Transverse colon (tissue), 4 donors: ENCODE measurements around the gene CNTNAP2. TPM values are rescaled to one million over a fixed set of nuclear protein-coding genes. Genes with fewer than 3 reads are reported as not detected.

Source experiments
- DNase-seq: peaks from one replicate; pipeline ENCODE4 v3.0.0-alpha.2; 2019
- H3K27ac ChIP-seq, 4 donors: fragments of 200-600 bp; sonication (generic); 2 replicates each; pipeline ENCODE4 v1.5.1; 2016 to 2018; ENCODE audit warnings: inconsistent platforms in 4 of 4
- H3K27me3 ChIP-seq: fragments of 200-600 bp; sonication (generic); 2 replicates; pipeline ENCODE4 v1.5.1; 2017; ENCODE audit warnings: inconsistent platforms
- H3K36me3 ChIP-seq, 4 donors: fragments of 200-600 bp; sonication (generic); 2 replicates each; pipeline ENCODE4 v1.5.1; 2017 to 2019; ENCODE audit warnings: inconsistent platforms in 4 of 4
- H3K4me1 ChIP-seq, 4 donors: fragments of 200-600 bp; sonication (generic); 2 replicates each; pipeline ENCODE4 v1.5.1; 2017 to 2020; ENCODE audit warnings: inconsistent platforms in 4 of 4
- H3K4me3 ChIP-seq, 4 donors: fragments of 200-600 bp; sonication (generic); 1 replicate in 1 of 4; 2 replicates in 3 of 4; pipeline versions ENCODE4 v1.5.1 to v1.6.1; 2017 to 2019; ENCODE audit warnings: inconsistent platforms in 4 of 4
- H3K9me3 ChIP-seq, 2 donors: fragments of 200-600 bp; sonication (generic); 2 replicates each; pipeline ENCODE4 v1.5.1; 2017 to 2019; ENCODE audit warnings: inconsistent platforms in 2 of 2
- CTCF ChIP-seq, 5 experiments: fragments of 200-600 bp in 3 of 5; fragments of 450-650 bp in 2 of 5; sonication (generic) in 3 of 5; IDR thresholded peaks; 1 replicate in 2 of 5; 2 replicates in 3 of 5; pipeline ENCODE4 v1.5.1; 2016 to 2017; ENCODE audit warnings: antibody characterized with exemption in 5 of 5, inconsistent platforms in 3 of 5, mild to moderate bottlenecking in 2 of 5, moderate library complexity in 1 of 5
- EP300 ChIP-seq: sonication (generic); formaldehyde crosslinking; IDR thresholded peaks from one replicate; pipeline ENCODE4 v1.6.1; 2017; ENCODE audit warnings: antibody characterized with exemption, low read depth
- POLR2A ChIP-seq: fragments of 450-650 bp; IDR thresholded peaks from one replicate; pipeline ENCODE4 v1.6.1; 2016; ENCODE audit warnings: antibody characterized with exemption, mild to moderate bottlenecking, moderate library complexity
- POLR2AphosphoS5 ChIP-seq, 3 donors: sonication (generic); formaldehyde crosslinking; IDR thresholded peaks; one replicate each; pipeline ENCODE4 v1.6.1; 2016; ENCODE audit warnings: antibody characterized with exemption in 3 of 3
- WGBS, 2 donors: methylation state at CpG; one replicate each; pipeline ENCODE4 v1.1.5; 2018; ENCODE audit warnings: low coverage in 1 of 2; 5-methylcytosine and 5-hydroxymethylcytosine counted together
- in situ Hi-C, 4 donors: fragments of 200-750 bp; cut with MboI; loops; one replicate each; pipeline versions ENCODE4 v1.15.0 to v1.15.1; 2017; ENCODE audit warnings: low sequenced_read_pairs in 3 of 4, low pct_ligation_motif_present in 1 of 4, low pct_unique_long_range_greater_than_20kb in 1 of 4
- intact Hi-C: fragments of 100-400 bp; cut with DNase I; formaldehyde crosslinking; loops from one replicate; pipeline ENCODE4 v1.15.1; 2023; ENCODE audit warnings: low total_unique reads
- total RNA-seq, 4 donors: library from RNA; depleted of rRNA; stranded (reverse); fragments of >200 nt; gene quantifications; one replicate each; pipeline ENCODE4 v1.1.0, GENCODE V29; 2016

The CNTNAP2 gene
- total RNA-seq, 4 donors from 2014 or later = 0.60 to 2.9 (median 2.4) TPM

- Histone ChIP-seq H3K27me3 (no peaks in the 10 kb centered on the region), H3K27ac (no peak overlapping the region), H3K4me1 (no peaks in the 10 kb centered on the region), H3K4me3 (no peak overlapping the region), H3K9me3 (no peaks in the 10 kb centered on the region), H3K36me3 (no peaks in the 10 kb centered on the region)
- in situ Hi-C loops (no loop called here), intact Hi-C loops (no loop called here)
- 70% methylated on average over 1 of the region's 1 CpG; no CpG with 5 or more reads in 1 of the 2 donors for WGBS, 2 donors
- no peak for DNase-seq
- TF ChIP-seq CTCF (IDR thresholded peaks at IDR 0.05) (no peak), POLR2A (no peak), EP300 (no peak), POLR2AphosphoS5 (IDR thresholded peaks at IDR 0.05) (no peak)
Measured at GRCh38 chr7:147199868-147200267, 1083.3 kb downstream of the CNTNAP2 start.

- in situ Hi-C loops = no loop called here
- TF ChIP-seq POLR2A = no peak
- no peak for TF ChIP-seq EP300
- TF ChIP-seq CTCF (IDR thresholded peaks at IDR 0.05) = no peak
- TF ChIP-seq POLR2AphosphoS5 (IDR thresholded peaks at IDR 0.05) = no peak
- Histone ChIP-seq H3K27ac (no peak overlapping the region), H3K9me3 (peaks cover 0 to 4% of the 10 kb centered on the region in 2 donors), H3K36me3 (no peaks in the 10 kb centered on the region), H3K4me1 (no peaks in the 10 kb centered on the region), H3K4me3 (no peak overlapping the region), H3K27me3 (no peaks in the 10 kb centered on the region)
- 36 to 68% methylated on average over 1 of the region's 1 CpG for WGBS, 2 donors
- intact Hi-C loops = no loop called here
- no peak for DNase-seq
Measured at GRCh38 chr7:147207988-147208387, 1091.4 kb downstream of the CNTNAP2 start.

GRCh38 chr7:147231275-147231674, 1114.7 kb downstream of the CNTNAP2 start:
- in situ Hi-C loops = loop anchor here in 2 of 4 donors (25.0 kb wide), 1 partner anchor 856 kb away; no protein-coding TSS in a partner anchor
- no peaks in the 10 kb centered on the region for H3K9me3 ChIP-seq
- no peak for DNase-seq
- no peaks in the 10 kb centered on the region for H3K27me3 ChIP-seq
- H3K4me1 ChIP-seq = no peaks in the 10 kb centered on the region
- intact Hi-C loops = no loop called here
- no peak overlapping the region for H3K4me3 ChIP-seq
- no peak overlapping the region for H3K27ac ChIP-seq
- TF ChIP-seq POLR2AphosphoS5 (IDR thresholded peaks at IDR 0.05) (no peak), CTCF (IDR thresholded peaks at IDR 0.05) (no peak), POLR2A (no peak), EP300 (no peak)
- H3K36me3 ChIP-seq = no peaks in the 10 kb centered on the region
- WGBS, 2 donors = 60% methylated on average over 1 to 2 of the region's 2 CpGs

- H3K27ac ChIP-seq = no peak overlapping the region
- no peaks in the 10 kb centered on the region for H3K27me3 ChIP-seq
- 82 to 88% methylated on average over 4 to 5 of the region's 5 CpGs for WGBS, 2 donors
- H3K4me1 ChIP-seq = no peaks in the 10 kb centered on the region
- intact Hi-C loops (no loop called here), in situ Hi-C loops (loop anchor here in 2 of 4 donors (25.0 kb wide), 1 partner anchor 851 kb away; no protein-coding TSS in a partner anchor)
- DNase-seq = no peak
- H3K4me3 ChIP-seq = no peak overlapping the region
- no peaks in the 10 kb centered on the region for H3K9me3 ChIP-seq
- TF ChIP-seq POLR2A (no peak), POLR2AphosphoS5 (IDR thresholded peaks at IDR 0.05) (no peak), CTCF (IDR thresholded peaks at IDR 0.05) (no peak), EP300 (no peak)
- H3K36me3 ChIP-seq = no peaks in the 10 kb centered on the region
Measured at GRCh38 chr7:147235645-147236382, 1119.2 kb downstream of the CNTNAP2 start.
